Cerebellar nuclear complex (tissue), 1 donor: Measurements from ENCODE around the gene RGL2.

ENCODE experiments used
- DNase-seq, 2 experiments: peaks; one replicate each; lab custom pipeline; 2025; lab: John Stamatoyannopoulos, UW

The RGL2 gene

DNA sequence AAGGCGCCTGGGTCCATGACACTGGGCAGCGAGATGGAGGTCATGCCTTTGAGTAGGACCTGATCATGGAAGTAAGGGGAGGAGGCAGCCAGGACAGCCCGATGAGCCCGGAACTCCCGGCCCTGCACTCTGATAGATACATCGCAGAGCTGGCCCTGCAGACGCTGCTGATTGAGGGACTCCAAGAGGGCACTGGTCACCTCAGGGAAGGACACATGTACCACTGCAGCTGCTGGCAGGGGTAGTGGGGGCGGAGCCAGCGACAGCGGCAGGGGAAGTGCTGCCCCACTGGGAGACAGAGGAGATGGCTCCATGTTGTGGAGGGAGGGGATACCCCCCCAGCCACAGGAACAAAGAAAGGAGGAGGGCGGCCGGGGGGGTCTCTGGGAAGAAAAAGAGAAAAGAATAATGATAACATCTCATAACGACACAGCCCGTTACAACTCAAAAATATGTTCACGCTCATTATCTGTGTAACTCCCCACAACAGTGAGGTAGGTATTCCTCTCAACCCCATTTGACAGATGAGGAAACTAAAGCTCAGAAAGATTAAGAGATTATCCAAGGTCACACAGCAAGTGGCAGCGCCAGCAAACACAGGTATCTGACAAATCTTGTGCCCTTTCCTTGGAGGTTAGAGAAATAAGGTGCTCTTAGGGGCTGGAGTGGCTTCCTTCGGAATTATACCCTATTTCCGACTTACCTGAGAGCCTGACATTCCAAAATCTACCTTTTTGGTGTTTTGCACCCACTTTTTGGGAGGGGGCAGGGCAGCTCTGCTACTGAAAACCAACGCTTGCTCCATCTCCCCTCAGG, 18.1 kb upstream of the RGL2 start:
- DNase-seq = no peak

DNA sequence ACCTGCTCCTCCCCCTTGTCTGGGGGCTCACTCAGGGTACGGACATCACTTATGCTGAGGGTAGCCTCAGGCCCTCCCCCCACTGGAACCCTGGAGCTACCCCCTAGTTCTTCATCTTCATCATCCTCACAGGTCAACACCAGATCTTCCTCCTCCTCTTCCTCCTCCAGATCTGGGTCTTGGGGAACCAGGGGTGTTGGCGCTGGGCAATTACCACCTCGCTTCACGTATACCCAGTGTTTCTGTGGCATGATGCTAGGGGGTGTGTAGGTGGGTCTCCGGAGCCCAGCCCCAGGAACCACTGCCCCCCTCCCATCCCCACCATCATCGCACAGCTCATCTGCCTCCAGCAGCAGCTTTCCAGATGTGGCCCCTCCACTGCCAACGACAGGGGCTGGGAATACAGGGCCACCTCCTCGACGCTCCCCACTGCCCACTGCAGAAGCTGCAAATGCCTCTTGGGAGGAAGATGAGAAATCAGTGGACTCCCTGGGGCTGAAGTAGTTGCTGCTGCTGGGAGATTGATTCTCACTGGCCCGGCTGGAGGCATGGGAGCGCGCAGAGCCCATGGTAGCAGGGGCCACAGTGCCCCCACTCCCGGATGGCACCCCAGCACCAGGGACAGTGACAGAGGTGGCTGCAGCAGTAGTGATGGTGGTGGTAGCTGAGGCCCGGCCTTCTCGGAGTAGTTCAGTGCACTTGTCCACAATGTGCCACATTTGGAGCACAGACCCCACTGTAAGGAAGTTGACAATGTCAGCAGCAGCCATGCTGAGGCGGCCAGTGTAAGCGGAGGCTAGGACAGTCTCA, 17.3 kb upstream of the RGL2 start:
- no peak for DNase-seq

DNA sequence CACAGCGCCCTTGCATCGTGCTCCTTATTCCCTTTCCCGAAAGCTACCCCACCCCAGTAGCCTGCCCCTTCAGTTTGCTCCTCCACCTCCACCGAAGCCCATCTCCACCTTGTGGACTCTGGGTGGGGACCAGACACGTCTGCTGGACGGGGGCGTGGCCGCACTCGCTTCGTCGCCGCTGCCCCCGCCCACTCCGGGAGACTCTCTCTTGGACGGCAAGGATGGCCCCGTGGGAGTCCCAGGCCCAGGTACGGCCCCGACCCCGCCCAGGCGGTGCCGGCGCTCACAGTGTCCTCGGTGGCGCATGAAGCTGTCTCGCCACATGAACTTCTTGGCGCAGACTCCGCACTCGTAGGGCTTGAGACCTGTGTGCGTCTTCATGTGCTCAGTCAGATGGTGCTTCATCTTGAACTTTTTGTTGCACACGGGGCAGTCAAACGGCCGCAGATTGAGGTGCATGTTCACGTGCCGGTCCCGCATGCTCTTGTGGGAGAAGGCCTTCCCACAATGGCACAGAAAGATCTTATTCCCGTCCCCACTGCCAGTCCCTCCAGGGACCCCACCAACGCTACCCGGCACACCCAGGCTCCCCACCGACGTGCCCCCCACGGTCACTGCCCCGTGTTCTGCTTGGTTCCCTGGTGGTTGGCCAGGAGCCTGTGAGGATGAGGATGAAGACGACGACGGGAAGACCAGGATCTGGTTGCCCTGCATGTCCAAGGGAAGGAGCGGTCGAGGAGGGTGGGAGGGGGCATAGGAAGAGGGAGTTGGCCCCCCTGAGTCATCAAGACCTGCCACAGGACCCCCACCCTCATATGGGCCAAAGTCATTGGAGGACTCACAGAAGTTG, 16.4 kb upstream of the RGL2 start:
- DNase-seq = no peak

DNA sequence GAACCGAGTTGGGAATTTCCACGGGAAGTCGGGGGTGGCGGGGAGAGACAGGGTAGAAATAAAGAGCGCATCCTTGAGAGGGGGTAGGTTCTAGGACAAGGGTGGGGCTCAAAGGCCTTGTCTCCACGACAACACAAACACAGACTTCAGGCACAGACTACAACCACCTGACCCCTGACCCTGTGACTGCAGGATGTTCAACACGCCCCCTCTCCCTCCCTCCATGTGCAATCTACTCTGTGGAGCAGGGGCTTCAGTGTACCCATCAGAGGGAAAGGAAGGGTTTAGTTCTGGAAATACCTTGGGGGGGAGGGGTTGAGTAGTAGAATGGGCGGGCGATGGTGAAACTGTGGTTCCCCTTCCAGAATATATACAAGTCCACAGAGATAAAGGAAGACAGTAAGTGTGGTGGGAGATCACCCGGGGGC, 15.8 kb upstream of the RGL2 start:
- DNase-seq = no peak

DNA sequence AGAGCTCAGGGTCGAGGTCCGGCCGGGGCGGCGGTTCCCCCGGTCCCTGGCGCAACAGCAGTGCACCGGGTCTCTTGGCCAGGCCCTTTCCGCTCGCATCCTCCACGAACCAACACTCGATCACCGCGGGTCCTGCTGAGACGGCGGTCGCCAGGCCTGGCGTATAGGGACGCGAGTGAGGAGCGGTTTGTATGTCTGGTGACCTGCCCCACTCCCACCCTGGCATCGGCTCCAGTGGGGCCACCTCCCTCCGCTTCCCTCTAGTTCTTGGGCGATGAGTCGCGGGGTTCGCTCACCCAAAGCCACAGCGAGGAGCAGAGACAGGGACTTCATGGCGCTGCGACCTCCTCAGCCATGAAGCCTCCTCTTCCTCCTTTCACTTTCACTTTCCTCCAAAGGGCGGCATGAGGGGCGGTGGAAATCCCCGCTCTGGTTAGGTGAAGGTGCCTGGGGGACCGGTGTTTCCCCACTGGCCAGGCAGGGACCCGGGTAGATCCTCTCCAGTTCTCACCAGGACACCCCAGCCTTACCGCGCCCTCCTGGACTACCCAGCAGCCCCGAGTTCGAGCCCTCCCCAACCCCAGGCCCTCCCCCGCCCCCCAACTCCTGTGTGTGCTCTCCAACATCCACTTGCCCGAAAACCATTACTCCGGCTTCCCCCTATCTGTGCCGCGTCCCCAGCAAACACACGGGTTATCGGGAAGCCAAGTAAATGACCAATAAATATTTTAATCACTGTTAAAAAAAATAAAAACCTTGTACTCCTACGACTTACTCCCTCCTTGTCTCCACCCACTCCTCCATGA, 15.2 kb upstream of the RGL2 start, which contains the start of gene TAPBP:
Gene TAPBP, minus strand, starts transcription at position 370 of the 806 bp plus-strand sequence. Its CDS starts 37 bp downstream, at position 333.
- no peak for DNase-seq

DNA sequence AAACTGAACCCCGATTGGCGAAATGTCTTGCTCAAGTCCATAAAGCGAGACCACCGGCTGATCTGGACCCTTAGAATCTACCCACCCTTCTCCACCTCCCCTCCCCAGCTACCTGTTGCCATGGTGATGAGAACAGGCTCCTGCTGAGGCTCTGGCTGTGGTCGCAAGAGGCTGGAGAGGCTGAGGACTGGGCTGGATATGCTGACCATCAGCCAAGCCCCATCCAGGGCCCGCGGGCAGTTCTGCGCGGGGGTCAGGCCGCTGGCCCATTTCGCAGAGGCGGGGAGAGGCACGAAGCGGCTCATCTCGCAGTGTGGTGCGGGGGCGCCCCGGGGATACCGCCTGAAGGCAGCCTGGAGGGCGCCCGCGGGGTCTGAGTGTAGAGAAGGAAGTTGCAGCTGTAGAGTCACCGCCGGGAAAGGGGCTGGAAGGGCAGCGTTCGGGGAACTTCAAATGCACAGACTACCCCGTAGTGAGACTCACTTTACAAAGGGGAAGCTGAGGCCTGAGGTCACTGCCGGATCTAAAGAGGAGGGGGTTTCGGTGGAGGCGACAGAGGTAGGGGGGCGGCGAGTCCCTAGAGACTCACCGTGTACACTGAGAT, 14.5 kb upstream of the RGL2 start:
- DNase-seq = no peak

DNA sequence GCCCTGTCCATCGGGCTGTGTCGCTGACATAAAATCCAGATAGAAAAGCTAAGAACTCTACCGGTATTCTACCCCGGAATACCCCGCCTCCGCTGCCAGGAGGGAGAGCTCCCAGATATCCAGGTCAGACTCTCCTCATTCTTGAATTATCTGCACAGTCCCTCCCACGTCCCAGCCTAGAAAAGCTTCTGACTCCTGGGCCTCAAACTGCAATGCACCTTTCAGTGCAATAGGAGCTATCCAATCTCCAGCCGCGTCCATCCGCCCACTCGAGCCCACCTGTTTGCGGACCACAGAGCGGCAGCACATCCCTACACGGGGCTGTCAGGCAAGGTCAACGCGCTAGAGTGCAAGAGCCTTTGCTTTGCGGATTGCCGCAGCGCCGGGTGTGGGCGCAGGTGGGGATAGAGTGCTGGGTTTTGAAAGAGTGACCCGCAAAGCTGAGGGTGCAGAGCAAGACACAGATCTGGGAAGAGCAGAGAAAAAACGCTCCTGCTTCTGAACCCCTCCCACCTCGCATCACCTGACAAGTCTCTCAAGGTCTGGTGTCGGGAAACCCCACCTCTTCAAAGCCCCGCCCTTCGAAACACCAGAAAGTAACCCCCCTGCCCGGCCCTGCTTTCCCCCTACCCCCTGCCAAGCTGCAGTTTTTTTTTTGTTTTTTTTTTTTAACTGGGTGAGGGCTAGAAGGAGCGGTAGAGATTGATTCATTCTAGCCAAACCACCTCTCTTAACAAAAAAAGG, 13.8 kb upstream of the RGL2 start:
- DNase-seq = peak; percentile 65 to 67

DNA sequence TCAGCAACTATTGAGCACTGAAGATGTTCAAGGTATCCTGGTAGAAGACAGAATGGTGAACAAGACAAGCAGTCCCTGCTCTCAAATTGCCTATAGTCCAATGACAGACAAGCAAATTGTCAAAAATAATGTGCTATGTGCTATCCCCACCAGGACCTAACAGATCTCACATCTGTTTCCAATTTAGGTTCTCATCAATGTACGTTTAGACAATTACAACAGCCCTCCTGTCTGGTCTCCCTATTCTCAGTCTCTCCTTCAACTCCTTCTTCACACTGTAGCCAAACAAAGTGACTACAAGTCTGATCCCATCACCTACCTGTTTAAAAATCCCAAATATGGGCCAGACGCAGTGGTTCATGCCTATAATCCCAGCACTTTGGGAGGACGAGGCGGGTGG, 7.6 kb upstream of the RGL2 start:
- no peak for DNase-seq

DNA sequence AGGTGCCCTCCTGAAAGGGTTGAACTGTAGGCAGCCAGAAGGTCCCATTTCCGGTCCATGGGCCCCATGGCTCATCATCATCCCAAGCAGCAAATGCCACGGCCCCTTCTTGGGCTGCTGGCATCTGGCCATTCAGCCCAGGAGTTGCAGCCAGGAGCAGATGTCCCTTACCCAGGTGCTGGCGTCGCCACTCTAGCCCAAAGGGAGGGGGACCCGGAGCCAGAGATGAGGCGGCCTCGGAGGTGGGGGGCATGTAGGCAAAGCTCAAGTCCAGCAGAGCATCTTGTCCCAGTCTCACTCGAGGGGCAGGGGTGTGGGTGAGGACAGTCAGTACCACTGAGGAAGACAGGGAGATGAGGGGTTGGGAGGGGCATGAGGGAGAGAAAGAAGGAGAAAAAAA, 6.3 kb upstream of the RGL2 start:
- no peak for DNase-seq

DNA sequence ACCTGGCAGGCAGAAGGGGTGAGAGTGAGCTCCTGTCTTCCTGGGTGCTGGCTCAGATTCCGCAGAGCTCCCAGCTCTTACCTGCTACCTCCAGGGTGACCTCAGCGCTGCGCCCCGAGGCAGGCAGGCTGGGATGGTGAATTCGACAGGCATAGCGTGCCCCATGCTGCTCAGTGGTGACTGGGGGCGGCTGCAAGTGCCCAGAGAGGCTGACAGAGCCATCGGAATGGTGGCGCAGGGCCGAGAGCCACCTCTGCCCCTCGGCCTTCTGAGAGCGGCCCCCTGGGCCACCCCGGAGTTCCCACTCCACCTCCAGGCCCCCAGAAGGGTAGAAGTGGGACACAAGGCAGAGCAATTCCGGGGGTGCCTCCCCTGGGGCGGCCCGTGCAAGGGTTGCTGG, 5.5 kb upstream of the RGL2 start:
- DNase-seq = no peak

DNA sequence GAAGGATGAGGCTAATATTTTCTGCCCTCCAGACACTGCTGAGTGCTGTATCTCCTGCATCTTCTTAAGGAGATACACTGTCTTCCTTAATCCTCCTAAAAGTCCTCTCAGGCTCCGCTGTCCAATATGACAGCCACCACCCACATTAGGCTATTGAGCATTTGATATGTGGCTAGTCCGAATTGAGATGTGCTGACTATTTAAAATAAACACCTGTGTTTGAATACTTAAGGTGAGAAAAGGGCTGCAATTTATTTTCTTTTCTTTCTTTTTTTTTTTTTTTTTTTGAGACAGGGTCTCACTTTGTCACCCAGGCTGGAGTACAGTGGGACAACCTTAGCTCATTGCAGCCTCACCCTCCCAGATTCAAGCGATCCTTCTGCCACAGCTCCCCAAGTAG, 3.1 kb upstream of the RGL2 start:
- no peak for DNase-seq

DNA sequence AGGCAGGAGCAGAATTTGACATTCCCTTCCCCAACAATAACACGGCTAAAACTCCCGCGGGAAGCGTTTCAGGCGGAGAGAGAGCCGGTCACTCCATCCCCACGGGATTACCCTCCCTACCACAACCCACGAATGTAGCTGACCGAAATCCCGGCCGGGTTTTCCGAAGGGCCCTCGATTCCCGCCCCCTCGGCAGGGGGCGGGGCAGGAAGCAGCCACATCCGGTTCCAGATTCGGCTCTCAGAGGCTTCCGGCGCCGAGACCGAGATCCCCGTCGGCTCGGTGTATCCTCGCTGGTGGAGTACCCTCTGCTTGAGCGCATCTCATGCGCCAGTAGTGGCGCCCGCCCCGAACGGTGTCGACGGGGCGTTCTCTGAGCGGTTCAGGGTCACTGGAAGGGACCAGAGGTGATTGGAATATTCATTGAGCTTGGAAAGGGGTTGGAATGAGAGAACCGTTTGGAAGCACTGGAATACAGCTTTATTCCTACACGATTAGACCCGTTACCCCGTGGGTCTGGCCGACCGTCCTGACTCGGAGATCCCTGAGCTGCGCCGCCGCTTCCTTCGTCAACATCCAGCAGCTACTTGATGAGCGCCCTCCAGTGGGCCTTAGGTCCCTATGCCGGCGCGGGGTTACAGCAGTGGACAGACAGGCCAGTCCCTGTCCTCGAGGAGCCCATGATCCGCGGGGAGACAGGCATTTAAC, 649 bp upstream of the RGL2 start:
- peak; percentile 21 to 68 for DNase-seq

DNA sequence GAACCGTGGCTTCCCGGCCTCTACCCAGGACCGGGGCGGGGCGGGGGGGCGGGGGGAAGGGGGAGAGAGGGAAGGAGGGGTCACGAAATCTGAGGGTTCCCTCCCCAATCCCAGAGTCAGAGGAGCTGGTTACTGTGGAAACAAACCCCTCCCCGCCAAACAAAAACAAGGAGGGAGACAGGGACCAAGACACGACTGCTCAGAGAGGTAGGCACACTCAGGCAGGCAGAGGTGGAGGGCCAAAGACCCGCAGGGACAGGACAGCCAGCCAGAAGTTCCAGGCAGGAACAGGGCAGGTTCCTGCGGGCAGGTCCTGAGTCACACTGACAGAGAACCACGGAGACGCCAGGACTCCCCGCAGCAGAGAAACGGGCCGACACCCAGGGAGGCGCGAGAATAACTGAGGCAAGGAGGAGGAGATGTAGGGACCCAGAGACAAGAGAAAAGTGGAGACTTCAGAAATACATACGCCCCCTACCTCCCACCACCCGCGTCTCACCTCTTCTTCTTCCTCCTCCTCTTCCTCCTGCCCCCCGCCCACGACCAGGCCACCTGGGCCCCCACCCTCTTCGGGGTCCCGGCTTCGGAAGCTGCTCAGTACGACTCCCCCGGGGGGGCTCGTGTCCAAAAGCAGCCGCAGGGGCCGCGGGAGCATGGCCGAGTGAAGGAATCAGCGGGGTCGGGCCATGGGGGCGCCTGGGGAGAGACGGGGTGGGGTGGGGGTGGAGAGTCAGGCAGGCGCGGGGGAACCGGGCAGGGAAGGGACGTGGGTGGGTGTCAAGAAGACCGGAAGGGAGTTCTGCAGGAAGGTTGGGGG, 578 bp downstream of the RGL2 start:
- DNase-seq = peak in 1 of 2 experiments; percentile 51

DNA sequence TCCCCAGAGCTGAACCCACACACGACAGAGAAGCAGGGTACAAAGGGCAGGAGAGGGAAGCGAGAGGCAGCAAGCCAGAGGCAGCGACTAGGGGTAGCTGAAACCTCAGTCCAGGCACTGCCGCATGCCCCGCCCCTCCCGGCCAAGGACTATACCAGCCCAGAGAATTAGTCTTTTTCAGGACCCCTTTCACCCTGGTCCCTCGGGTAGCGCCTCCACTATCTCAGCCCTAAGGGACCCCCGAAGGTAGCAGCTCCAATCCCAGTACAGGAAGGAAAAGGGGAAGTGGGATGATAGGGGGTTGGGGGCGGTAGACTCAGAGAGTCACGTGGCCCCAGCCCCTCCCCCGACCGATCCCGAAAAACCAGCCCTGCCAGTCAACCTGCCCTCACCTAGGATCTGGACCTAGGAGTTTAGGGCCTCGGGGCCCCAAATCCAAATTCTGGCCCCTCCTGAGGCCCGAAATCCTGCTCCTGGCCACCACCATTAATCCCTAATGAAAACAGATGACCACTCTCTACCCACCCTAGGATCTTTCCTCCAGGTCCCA, 1.3 kb downstream of the RGL2 start:
- DNase-seq = no peak

DNA sequence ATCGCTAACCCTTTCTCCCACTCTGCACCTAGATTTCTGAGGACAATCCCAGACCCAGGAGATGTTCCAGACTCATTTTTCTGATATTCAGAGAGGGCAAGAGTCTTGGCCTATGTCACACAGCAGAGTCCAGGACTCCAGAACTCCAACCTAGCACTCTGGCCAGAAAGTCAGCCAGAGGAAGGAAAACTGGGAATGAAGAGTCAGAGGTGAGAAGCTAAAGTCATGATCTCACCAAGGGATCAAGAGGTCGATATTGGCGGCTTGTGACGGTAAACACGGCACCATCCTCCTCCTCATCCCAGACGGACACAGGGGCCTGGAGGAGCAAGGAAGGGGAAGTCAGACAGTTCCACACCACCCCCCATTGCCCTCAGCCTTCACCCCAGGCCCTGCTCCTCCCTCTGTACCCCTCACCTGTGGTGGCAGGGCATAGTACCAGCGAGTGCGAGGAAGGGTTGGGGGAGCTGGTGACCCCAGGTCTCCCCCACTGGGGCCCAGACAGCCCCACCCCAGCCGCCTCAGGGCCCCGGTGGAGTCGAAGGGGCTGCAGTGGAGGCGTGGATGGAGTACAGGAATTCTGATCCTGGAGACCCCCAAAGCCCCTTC, 1.8 kb downstream of the RGL2 start:
- no peak for DNase-seq

DNA sequence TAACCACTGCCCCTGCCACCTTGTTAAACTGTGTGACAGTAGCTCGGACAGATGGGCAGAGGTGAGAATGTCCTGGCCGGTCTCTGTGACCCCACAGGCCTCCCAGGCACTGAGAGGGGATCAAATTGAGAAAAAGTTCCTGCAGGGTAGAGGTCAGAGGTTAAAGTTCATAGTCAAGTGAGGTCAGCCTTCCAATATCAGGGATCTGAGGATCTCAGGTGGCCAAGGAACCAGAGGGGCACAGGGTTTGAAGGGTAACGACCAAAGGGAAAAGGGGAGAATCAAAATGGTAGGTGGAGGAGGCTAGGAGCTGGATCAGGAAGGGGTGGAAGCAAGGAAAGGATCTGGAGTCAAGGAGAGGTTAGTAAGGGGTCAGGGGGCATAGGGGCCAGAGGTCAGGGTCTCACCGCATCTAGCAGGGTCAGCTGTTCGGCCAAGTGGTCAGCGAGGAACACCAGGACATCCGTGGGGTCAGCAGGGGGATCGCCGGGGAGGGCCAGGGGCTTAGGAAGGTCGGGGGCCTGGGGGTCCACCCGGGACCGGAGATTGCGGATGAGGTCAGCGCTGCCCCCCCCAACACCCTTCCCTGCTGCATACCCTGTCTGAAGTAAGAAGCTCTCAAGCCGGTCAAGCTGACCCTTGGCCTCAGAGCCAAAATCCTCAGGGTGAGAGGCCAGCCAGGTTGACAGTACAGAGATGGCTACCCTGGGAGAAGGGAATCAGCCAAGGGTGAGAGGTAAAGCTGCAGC, 2.9 kb downstream of the RGL2 start:
- DNase-seq = no peak
